HCT116 (cell line): ENCODE data around the gene USPL1. TPM values are rescaled to one million over a fixed set of nuclear protein-coding genes. Genes with fewer than 3 reads are reported as not detected.

ENCODE experiments used
- ATAC-seq: fragments of 200-7000 bp; cut with Tn5 transposase; 2 replicates; pipeline ENCODE4 v1.9.1; 2020; ENCODE audit warnings: mild to moderate bottlenecking, moderate library complexity
- BruUV-seq: library from RNA; stranded (reverse); fragments of 400-500 nt; replicated peaks from 2 replicates; lab custom pipeline; 2021; lab: Mats Ljungman, UMichigan
- CTCF ChIA-PET: fragments of 300-600 bp; sonication (Branson Sonifier 250); formaldehyde crosslinking; loops from one replicate; lab custom pipeline; 2021; ENCODE audit warnings: antibody characterized with exemption; lab: Charles Lee
- POLR2A ChIA-PET: fragments of 300-600, 350-600 bp; sonication (Branson Sonifier 250); formaldehyde crosslinking; loops from one replicate; lab custom pipeline; 2021; ENCODE audit warnings: antibody characterized with exemption; lab: Charles Lee
- RAD21 ChIA-PET, 2 experiments: fragments of 300-600 bp; sonication (Branson Sonifier 250); formaldehyde crosslinking; loops; one replicate each; lab custom pipeline; 2023; ENCODE audit warnings: low total read pairs in 2 of 2; ENCODE audit not compliant: uncharacterized antibody in 2 of 2, unreplicated experiment in 2 of 2, low non-redundant PET in 1 of 2; lab: Charles Lee
- DNase-seq: peaks from one replicate; pipeline ENCODE4 v3.0.0-alpha.2; 2010; ENCODE audit warnings: low read depth, low spot score
- H2AFZ ChIP-seq: fragments of 200-600 bp; shearing (Covaris generic), sonication (generic); 2 replicates; pipeline ENCODE4 v1.6.1; 2017; ENCODE audit warnings: low read depth, mixed run types, mixed read lengths, antibody characterized with exemption, low read length; ENCODE audit not compliant: poor library complexity, severe bottlenecking
- H3K27ac ChIP-seq: 2 replicates; pipeline ENCODE4 v1.5.1; 2012; ENCODE audit warnings: low read depth, low read length
- H3K27me3 ChIP-seq: fragments of 200-600 bp; sonication (generic); 2 replicates; pipeline ENCODE4 v1.6.1; 2016; ENCODE audit warnings: mixed run types, low read length, mixed read lengths; ENCODE audit not compliant: insufficient read depth
- H3K36me3 ChIP-seq, 2 experiments: fragments of 200-500 bp in 1 of 2; fragments of 200-600 bp in 1 of 2; sonication (Bioruptor generic) in 1 of 2; sonication (generic) in 1 of 2; 2 replicates each; pipeline versions ENCODE4 v1.5.1 to v1.6.1; 2014 to 2016; ENCODE audit warnings: low read length in 2 of 2, inconsistent platforms in 1 of 2, mixed read lengths in 1 of 2, mixed run types in 1 of 2; ENCODE audit not compliant: insufficient read depth in 2 of 2, control insufficient read depth in 1 of 2
- H3K4me1 ChIP-seq, 2 experiments: fragments of 200-600 bp in 1 of 2; sonication (generic) in 1 of 2; 2 replicates each; pipeline versions ENCODE4 v1.5.1 to v1.6.1; 2012 to 2017; ENCODE audit warnings: low read length in 2 of 2, inconsistent platforms in 1 of 2, mild to moderate bottlenecking in 1 of 2, mixed read lengths in 1 of 2, mixed run types in 1 of 2, moderate library complexity in 1 of 2; ENCODE audit not compliant: insufficient read depth in 2 of 2, control insufficient read depth in 1 of 2
- H3K4me2 ChIP-seq: fragments of 200-600 bp; sonication (generic); 2 replicates; pipeline ENCODE4 v1.6.1; 2017; ENCODE audit warnings: mixed run types, low read length, mixed read lengths
- H3K4me3 ChIP-seq, 2 experiments: fragments of 200-600 bp in 1 of 2; sonication (generic) in 1 of 2; replicated peaks in 1 of 2; 2 replicates each; pipeline ENCODE4 v1.5.1; 2011 to 2016; ENCODE audit warnings: low read length in 2 of 2, control low read depth in 1 of 2, low read depth in 1 of 2, mild to moderate bottlenecking in 1 of 2, mixed read lengths in 1 of 2, mixed run types in 1 of 2
- H3K79me2 ChIP-seq: fragments of 200-600 bp; sonication (generic); 2 replicates; pipeline ENCODE4 v1.6.1; 2017; ENCODE audit warnings: mild to moderate bottlenecking, mixed run types, low read length, moderate library complexity, mixed read lengths; ENCODE audit not compliant: insufficient read depth
- H3K9ac ChIP-seq: fragments of 200-600 bp; sonication (generic); 2 replicates; pipeline ENCODE4 v1.6.1; 2016; ENCODE audit warnings: low read length, mixed read lengths
- H3K9me2 ChIP-seq: fragments of 200-600 bp; sonication (generic), shearing (Covaris generic); 2 replicates; pipeline ENCODE4 v1.6.1; 2017; ENCODE audit warnings: mixed run types, mild to moderate bottlenecking, moderate library complexity; ENCODE audit not compliant: insufficient read depth
- H3K9me3 ChIP-seq, 2 experiments: fragments of 200-500 bp in 1 of 2; fragments of 200-600 bp in 1 of 2; sonication (Bioruptor generic) in 1 of 2; sonication (generic) in 1 of 2; 2 replicates each; pipeline ENCODE4 v1.6.1; 2014 to 2017; ENCODE audit warnings: low read length in 2 of 2, mixed read lengths in 2 of 2, inconsistent platforms in 1 of 2, low read depth in 1 of 2, mild to moderate bottlenecking in 1 of 2, mixed run types in 1 of 2, moderate library complexity in 1 of 2; ENCODE audit not compliant: control insufficient read depth in 1 of 2, insufficient read depth in 1 of 2
- H4K20me1 ChIP-seq: fragments of 200-600 bp; sonication (generic), shearing (Covaris generic); 2 replicates; pipeline ENCODE4 v1.6.1; 2017; ENCODE audit warnings: mixed run types, mild to moderate bottlenecking, moderate library complexity; ENCODE audit not compliant: insufficient read depth
- EGR1 ChIP-seq: IDR thresholded peaks from 2 replicates; pipeline ENCODE4 v1.6.1; 2012; ENCODE audit warnings: low read depth
- ELF1 ChIP-seq: IDR thresholded peaks from 2 replicates; pipeline ENCODE4 v1.6.1; 2012; ENCODE audit warnings: low read depth, borderline replicate concordance
- EZH2phosphoT487 ChIP-seq: fragments of 200-600 bp; IDR thresholded peaks from 2 replicates; pipeline ENCODE4 v1.6.1; 2018; ENCODE audit warnings: antibody characterized with exemption, borderline replicate concordance
- FOSL1 ChIP-seq: IDR thresholded peaks from 2 replicates; pipeline ENCODE4 v1.6.1; 2012; ENCODE audit warnings: low read depth
- JUND ChIP-seq: IDR thresholded peaks from 2 replicates; pipeline ENCODE4 v1.6.1; 2012
- POLR2AphosphoS5 ChIP-seq: IDR thresholded peaks from 2 replicates; pipeline ENCODE4 v1.6.1; 2011; ENCODE audit warnings: mild to moderate bottlenecking, low read depth, low read length, moderate library complexity
- RAD21 ChIP-seq: IDR thresholded peaks from 2 replicates; pipeline ENCODE4 v1.6.1; 2012; ENCODE audit warnings: low read depth, mild to moderate bottlenecking
- SIN3A ChIP-seq: IDR thresholded peaks from 2 replicates; pipeline ENCODE4 v1.6.1; 2012; ENCODE audit warnings: low read depth
- SP1 ChIP-seq: IDR thresholded peaks from 2 replicates; pipeline ENCODE4 v1.6.1; 2012; ENCODE audit warnings: low read depth
- SRF ChIP-seq: IDR thresholded peaks from 2 replicates; pipeline ENCODE4 v1.6.1; 2012; ENCODE audit warnings: low read depth
- TCF7L2 ChIP-seq: IDR thresholded peaks from 2 replicates; pipeline ENCODE4 v1.7.0; 2011; ENCODE audit warnings: borderline replicate concordance, inconsistent platforms; ENCODE audit not compliant: insufficient read depth, insufficient read length; ENCODE audit errors: extremely low read depth
- YY1 ChIP-seq: IDR thresholded peaks from 2 replicates; pipeline ENCODE4 v1.6.1; 2011; ENCODE audit warnings: low read length, low read depth, moderate library complexity, mild to moderate bottlenecking; ENCODE audit not compliant: insufficient replicate concordance; ENCODE audit errors: extremely low read depth
- ZNF274 ChIP-seq: fragments of 200-500 bp; sonication (Bioruptor generic); IDR thresholded peaks from 2 replicates; pipeline ENCODE4 v1.6.1; 2014; ENCODE audit warnings: mild to moderate bottlenecking, low read depth, low read length, inconsistent platforms
- intact Hi-C: fragments of 100-400 bp; cut with micrococcal nuclease; formaldehyde crosslinking; loops from 2 replicates; pipeline ENCODE4 v1.10.0; 2022
- total RNA-seq: library from RNA; stranded (reverse); gene quantifications from one replicate; pipeline ENCODE4 v1.2.1, GENCODE V29; 2021; ENCODE audit not compliant: unreplicated experiment
- TF ChIP-seq, protein P1 (sequence below): IDR thresholded peaks from 2 replicates; pipeline ENCODE4 v1.6.1; 2012; ENCODE audit warnings: low read depth
- TF ChIP-seq, protein P2 (sequence below): IDR thresholded peaks from 2 replicates; pipeline ENCODE4 v1.6.1; 2012
- TF ChIP-seq, protein P3 (sequence below), 3 experiments: fragments of 200-600 bp in 1 of 3; sonication (generic) in 1 of 3; IDR thresholded peaks in 2 of 3; conservative IDR thresholded peaks in 1 of 3; 2 replicates each; pipeline ENCODE4 v1.5.1; 2012 to 2017; ENCODE audit warnings: low read depth in 2 of 3, low read length in 2 of 3, antibody characterized with exemption in 1 of 3, borderline replicate concordance in 1 of 3, control low read depth in 1 of 3, mild to moderate bottlenecking in 1 of 3, mixed read lengths in 1 of 3, mixed run types in 1 of 3, moderate library complexity in 1 of 3; ENCODE audit not compliant: insufficient read depth in 1 of 3
- TF ChIP-seq, protein P4 (sequence below): IDR thresholded peaks from 2 replicates; pipeline ENCODE4 v1.6.1; 2012

USPL1 gene
- total RNA-seq, 1 experiment from 2014 or later: 19.7 TPM

DNA sequence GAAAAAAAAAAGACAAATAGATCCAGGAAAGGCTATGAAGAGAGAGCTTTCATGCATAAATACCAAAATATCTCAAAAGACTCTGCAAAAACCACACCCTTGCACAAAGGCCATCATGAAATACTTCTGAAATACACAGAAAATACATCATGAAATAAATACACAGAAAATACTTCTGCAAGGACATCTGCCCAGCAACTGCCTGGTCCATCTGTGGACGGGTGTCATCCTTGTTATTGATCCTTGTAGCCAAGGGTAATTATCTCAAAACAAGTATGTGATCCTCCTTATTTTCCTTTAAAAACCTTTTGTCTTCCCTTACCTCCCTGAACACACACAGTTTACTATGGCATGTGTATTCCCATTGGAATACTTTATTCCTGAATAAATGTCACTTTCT lies 6.9 kb downstream of the USPL1 start:
- ChIA-PET CTCF (no interaction called here), RAD21 (no interaction called here), POLR2A (no interaction called here)
- peaks cover 0 to 4% of the 10 kb centered on the region in 2 experiments; a peak in 3 of 4 replicates for H3K4me1 ChIP-seq
- H3K9me2 ChIP-seq: no peaks in the 10 kb centered on the region
- H4K20me1 ChIP-seq: peaks cover 12% of the 10 kb centered on the region
- peaks cover 100% of the 10 kb centered on the region for H3K79me2 ChIP-seq
- TF ChIP-seq, protein P1, sequence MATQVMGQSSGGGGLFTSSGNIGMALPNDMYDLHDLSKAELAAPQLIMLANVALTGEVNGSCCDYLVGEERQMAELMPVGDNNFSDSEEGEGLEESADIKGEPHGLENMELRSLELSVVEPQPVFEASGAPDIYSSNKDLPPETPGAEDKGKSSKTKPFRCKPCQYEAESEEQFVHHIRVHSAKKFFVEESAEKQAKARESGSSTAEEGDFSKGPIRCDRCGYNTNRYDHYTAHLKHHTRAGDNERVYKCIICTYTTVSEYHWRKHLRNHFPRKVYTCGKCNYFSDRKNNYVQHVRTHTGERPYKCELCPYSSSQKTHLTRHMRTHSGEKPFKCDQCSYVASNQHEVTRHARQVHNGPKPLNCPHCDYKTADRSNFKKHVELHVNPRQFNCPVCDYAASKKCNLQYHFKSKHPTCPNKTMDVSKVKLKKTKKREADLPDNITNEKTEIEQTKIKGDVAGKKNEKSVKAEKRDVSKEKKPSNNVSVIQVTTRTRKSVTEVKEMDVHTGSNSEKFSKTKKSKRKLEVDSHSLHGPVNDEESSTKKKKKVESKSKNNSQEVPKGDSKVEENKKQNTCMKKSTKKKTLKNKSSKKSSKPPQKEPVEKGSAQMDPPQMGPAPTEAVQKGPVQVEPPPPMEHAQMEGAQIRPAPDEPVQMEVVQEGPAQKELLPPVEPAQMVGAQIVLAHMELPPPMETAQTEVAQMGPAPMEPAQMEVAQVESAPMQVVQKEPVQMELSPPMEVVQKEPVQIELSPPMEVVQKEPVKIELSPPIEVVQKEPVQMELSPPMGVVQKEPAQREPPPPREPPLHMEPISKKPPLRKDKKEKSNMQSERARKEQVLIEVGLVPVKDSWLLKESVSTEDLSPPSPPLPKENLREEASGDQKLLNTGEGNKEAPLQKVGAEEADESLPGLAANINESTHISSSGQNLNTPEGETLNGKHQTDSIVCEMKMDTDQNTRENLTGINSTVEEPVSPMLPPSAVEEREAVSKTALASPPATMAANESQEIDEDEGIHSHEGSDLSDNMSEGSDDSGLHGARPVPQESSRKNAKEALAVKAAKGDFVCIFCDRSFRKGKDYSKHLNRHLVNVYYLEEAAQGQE: no peak
- TF ChIP-seq, protein P2, sequence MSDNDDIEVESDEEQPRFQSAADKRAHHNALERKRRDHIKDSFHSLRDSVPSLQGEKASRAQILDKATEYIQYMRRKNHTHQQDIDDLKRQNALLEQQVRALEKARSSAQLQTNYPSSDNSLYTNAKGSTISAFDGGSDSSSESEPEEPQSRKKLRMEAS: no peak
- TF ChIP-seq ELF1: no peak
- TF ChIP-seq RAD21: no peak
- no peak for TF ChIP-seq SIN3A
- TF ChIP-seq, protein P3, sequence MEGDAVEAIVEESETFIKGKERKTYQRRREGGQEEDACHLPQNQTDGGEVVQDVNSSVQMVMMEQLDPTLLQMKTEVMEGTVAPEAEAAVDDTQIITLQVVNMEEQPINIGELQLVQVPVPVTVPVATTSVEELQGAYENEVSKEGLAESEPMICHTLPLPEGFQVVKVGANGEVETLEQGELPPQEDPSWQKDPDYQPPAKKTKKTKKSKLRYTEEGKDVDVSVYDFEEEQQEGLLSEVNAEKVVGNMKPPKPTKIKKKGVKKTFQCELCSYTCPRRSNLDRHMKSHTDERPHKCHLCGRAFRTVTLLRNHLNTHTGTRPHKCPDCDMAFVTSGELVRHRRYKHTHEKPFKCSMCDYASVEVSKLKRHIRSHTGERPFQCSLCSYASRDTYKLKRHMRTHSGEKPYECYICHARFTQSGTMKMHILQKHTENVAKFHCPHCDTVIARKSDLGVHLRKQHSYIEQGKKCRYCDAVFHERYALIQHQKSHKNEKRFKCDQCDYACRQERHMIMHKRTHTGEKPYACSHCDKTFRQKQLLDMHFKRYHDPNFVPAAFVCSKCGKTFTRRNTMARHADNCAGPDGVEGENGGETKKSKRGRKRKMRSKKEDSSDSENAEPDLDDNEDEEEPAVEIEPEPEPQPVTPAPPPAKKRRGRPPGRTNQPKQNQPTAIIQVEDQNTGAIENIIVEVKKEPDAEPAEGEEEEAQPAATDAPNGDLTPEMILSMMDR (IDR thresholded peaks at IDR 0.05 in 2 of 3, conservative IDR thresholded peaks at IDR 0.05 in 1 of 3; ENCODE audit: borderline replicate concordance in 1 of 3, insufficient read depth in 1 of 3, low read depth in 2 of 3, low read length in 2 of 3): no peak
- TF ChIP-seq FOSL1: no peak
- TF ChIP-seq, protein P4, sequence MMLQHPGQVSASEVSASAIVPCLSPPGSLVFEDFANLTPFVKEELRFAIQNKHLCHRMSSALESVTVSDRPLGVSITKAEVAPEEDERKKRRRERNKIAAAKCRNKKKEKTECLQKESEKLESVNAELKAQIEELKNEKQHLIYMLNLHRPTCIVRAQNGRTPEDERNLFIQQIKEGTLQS: no peak
- TF ChIP-seq POLR2AphosphoS5: no peak
- TF ChIP-seq ZNF274: no peak
- TF ChIP-seq SRF: no peak
- no peak for TF ChIP-seq SP1
- no peak for TF ChIP-seq EZH2phosphoT487
- TF ChIP-seq YY1: no peak
- no peak for TF ChIP-seq EGR1
- no peak for TF ChIP-seq JUND
- no peak for TF ChIP-seq TCF7L2
- H3K4me3 ChIP-seq: no peak overlapping the region
- ATAC-seq (no peak), DNase-seq (no peak)
- intact Hi-C loops: no loop called here
- no peaks in the 10 kb centered on the region for H3K9me3 ChIP-seq
- no peak overlapping the region for H3K4me2 ChIP-seq
- no peaks in the 10 kb centered on the region for H3K27me3 ChIP-seq
- H2AFZ ChIP-seq: no peak overlapping the region
- H3K27ac ChIP-seq: no peak overlapping the region
- H3K9ac ChIP-seq: no peak overlapping the region
- BruUV-seq: no TSS peak
- H3K36me3 ChIP-seq: peaks cover 27 to 33% of the 10 kb centered on the region in 2 experiments
